GM18873 (cell line): ENCODE measurements around the gene SPINK2.

Experiments
- ATAC-seq: cut with Tn5 transposase; IDR thresholded peaks from one replicate; pipeline ENCODE4 v1.9.1; 2021; ENCODE audit warnings: mild to moderate bottlenecking, moderate library complexity, moderate number of reproducible peaks; ENCODE audit not compliant: unreplicated experiment, low FRiP score

The SPINK2 gene

GRCh38 chr4:56803471-56803870, 18.0 kb downstream of the SPINK2 start:
- no peak for ATAC-seq

DNA sequence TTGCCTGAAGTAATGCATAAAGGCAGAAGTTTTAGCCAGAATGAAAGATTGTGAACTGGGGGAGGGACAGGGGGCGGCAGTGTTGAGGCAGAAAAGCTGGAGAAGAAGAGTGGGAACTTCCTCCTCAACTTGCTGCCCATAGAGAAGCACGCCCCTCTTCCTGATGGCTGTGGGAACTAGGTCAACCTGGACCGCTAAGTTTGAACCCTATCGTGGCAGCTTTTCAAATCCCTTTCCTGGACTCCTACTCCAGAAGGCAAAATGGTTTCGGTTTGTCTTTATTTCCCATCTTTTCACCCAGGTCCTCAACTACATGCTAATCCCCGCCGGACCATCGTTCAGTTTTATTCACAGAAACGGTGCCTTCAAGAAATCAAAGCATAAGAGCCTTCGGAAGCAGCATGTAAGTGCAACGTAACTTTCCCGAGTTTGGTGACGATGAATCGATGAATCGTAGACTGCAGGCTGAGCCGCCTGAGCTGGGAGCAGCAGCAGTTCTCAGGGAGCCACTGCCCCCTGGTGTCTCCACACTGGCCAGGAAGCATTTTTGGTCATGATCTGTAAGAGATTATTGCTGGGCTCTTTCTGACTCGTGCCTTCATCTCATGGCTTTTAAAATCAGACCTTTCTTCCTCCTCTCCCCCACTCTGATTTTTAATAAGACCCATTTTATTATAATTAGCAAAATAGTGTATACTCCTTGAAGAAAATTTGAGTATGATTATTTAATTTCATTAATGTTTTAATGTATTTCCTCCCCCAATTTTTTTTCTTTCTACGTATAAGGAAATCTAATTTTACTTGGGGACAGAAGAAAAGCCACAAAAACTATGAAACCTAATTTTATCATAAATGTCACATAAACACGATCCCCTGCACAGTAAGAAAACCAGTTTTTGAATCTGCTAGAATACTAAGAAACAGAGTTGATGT, 21.4 kb downstream of the SPINK2 start:
- ATAC-seq, result peak; percentile 93

DNA sequence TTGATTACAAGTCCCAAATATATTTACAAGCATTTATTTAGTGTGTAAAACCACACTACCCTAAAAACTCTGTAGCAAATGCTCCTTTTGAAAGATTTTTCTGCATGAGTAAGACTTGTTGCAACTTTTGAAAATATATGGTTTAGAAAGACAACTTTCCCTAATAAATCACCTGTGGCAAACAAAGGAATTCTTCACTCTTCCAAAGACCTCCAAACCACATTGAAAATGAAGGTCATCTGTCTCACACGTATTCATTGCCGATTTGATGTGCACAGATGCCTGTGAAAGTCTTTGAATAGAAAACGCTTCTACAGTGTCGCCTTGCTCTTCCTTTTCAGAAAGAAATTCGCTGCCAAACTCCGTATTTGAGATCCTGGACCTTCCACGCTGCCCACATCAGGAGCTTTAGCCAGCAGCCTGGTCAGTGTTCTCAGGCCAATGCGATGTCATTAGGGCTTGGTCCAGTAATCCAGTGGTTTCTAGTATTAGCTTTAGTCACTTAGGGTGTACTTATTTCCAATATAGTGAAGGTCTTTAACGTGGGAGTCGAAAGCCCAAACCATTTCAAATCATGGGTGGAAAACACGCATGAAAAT, 22.2 kb downstream of the SPINK2 start:
- no peak for ATAC-seq

GRCh38 chr4:56796211-56796610, 25.3 kb downstream of the SPINK2 start:
- no peak for ATAC-seq

DNA sequence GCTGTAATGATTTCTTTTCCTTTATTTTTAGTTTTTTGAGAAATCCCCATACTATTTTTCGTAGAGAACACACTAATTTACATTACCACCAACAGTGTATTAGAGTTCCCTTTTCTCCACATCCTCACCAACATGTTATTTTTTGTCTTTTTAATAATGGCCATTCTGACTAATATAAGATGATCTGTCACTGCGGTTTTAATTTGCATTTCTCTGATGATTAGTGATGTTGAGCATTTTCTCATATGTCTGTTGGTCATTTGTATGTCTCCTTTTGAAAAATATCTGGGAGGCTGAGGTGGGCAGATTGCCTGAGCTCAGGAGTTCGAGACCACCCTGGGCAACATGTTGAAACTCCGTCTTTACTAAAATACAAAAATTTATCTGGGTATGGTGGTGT, 30.2 kb downstream of the SPINK2 start:
- ATAC-seq, result no peak

DNA sequence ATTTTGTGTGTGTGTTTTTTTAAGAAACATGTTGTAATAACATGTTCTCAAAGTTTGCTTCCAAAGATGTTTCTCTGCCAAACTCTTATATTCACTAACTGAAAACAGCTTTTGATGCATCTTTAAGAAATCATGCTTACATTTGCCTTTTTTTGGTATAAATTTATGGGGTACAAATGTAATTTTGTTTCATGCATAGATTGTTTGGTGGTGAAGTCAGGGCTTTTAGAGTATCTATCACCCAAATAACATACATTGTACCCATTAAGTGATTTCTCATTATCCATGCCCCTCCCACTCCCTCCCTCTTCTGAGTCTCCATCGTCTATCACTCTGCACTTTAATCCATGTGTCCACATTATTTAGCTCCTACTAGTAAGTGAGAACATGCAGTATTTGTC, 30.8 kb downstream of the SPINK2 start:
- ATAC-seq, result no peak

DNA sequence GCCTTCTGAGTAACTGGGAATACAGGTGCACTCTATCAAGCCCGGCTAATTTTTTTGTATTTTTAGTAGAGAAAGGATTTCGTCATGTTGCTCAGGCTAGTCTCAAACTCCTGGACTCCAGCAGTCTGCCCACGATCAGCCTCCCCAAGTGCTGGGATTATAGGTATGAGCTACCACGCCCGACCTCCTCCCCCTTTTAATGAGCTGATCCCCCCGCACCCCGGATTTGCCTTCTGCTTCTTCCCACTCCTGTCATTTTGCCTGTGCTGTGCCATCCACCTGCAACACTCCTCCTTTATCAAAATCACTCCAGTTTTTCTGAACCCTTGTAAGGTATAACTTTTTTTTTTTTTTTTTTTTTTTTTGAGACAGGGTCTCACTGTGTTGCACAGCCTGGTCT, 33.4 kb downstream of the SPINK2 start:
- ATAC-seq, result no peak

DNA sequence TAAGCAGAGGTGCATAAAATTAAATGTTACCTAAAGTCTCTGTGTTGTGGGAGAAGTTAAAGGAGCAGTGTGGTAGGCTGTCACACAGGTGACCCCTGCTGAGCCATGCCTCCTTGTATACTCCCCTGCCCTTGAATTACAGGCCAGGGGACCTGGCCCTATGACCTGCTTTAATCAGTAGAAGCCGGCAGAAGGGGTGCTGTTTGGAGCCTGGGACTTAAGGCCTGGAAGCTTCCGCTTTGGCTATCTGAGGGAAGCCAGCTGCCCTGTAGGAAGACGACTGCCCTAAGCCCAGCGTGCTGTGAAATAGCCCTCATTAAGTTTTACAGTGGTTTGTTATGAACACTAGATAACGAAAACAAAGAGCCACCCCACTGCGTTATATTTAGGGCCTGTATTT, 34.1 kb downstream of the SPINK2 start:
- no peak for ATAC-seq

DNA sequence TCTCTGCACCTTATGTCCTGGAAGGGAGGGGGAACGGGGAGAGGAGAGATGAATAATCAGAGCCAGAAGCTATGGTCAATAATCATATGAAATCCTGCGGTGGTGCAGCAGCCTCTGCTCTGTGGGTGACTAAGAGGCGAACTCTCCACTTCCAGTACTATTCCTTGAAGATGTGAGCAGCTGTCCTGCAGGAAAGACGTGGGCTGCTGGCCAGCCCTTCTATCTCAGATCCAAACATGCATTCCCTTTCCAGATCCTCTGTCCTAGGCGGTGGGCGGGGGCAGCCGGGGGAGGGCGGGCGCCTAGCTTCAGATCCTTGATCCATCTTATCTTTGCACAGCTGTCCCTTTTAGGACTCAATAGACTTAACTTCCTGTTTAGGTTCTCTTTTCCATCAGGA, 34.5 kb downstream of the SPINK2 start:
- ATAC-seq, result no peak

DNA sequence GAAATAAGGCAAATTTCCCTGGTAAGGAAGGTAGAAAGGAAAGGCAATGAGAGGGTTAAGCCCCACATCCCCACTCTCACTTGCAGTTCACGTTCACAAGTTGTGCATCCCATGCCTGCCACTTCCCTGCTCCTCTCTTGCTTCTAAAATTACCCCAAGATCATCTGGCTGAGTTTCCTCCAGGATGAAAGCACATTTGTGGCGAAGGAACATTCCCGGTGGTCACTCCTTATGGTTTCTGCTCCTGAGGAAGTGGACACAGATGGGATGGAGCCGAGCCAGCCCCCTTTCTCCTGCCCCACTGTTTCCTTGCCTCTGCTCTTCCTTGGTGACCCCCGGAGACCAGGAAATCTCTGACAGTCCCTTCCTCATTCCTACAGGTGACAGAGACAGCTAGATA, 37.5 kb downstream of the SPINK2 start:
- ATAC-seq, result no peak

DNA sequence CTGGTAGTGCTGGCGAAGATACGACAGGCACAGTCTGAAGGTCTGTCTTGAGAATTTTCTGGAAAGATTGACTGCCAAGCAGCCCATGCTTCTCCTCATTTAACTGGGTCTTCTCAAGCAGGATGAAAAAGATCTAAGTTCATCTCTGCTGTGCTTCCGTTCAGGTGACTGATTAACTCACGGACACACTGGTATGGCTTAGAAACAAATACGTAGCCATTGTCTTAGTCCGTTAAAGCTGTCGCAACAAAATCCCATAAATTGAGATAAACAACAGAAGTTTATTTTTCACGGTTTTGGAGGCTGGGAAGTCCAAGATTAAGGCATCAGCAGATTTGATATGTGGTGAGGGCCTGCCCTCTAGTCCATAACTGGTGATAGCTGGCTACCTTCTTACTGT, 39.5 kb downstream of the SPINK2 start:
- no peak for ATAC-seq

GRCh38 chr4:56773346-56773745, 48.2 kb downstream of the SPINK2 start:
- ATAC-seq, result no peak

- no peak for ATAC-seq
Observed at GRCh38 chr4:56772134-56772533, 49.4 kb downstream of the SPINK2 start.

DNA sequence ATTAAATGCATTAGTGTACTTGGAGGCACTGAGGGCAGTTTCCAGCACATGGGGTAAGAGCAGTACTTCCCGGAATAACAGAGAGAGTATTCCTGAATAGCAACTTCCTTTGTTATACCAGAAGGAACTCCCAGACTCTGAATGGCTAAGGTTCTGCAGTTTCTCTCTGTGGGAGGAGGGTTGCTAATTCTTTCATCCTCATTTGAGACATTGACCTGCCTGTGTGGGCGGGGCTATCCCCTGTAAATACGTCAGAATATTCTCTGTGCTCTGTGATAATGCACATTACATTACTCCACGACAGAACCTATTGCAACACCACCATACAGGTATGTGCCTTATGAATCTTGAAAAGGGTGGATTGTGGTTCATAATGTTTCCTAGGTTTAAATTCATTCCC, 52.7 kb downstream of the SPINK2 start:
- no peak for ATAC-seq

- ATAC-seq, result no peak
Observed at GRCh38 chr4:56768316-56768715, 53.2 kb downstream of the SPINK2 start.

DNA sequence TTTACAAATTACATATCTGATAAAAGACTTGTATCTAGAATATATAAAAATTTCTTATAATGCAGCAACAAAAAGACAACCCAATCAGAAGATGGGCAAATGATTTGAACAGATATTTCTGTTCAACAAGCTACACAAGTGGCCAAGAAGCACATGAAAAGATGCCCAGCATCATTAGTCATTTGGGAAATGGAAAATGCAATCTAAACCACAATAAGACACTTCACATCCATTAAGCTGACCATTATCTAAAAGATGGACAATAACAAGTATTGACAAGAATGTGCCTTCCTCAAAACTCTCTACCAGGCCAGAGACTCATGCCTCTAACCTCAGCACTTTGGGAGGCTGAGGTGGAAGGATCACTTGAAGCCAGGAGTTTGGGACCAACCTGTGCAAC, 53.9 kb downstream of the SPINK2 start:
- no peak for ATAC-seq

- no peak for ATAC-seq
Observed at GRCh38 chr4:56764775-56765174, 56.7 kb downstream of the SPINK2 start.

DNA sequence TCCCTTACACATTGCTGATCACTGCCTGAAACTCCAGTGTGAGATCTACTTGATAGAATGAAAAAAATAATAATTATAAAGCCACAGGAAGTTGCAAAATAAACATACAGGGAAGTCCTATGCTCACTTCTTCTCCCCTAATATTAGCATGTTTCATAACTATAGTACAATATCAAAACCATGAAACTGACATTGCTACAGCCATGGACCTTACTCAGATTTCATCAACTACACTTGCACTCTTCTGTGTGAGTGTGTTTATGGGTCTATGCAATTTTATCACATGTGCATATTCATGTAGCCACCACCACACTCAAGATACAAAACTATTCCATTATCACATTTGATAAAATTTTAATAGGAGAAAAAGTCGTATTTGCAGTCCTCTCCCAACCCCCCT, 57.3 kb downstream of the SPINK2 start:
- no peak for ATAC-seq

- ATAC-seq, result no peak
Observed at GRCh38 chr4:56762484-56763250, 58.8 kb downstream of the SPINK2 start.

- ATAC-seq, result no peak
Observed at GRCh38 chr4:56760183-56760582, 61.3 kb downstream of the SPINK2 start.
